ENCODE results near the gene IL11. TPM values are rescaled to one million over a fixed set of nuclear protein-coding genes. Genes with fewer than 3 reads are reported as not detected.

The IL11 gene
- total RNA-seq, 1 donor from 2014 or later, result 1.3 TPM

- DNase-seq (ENCODE audit: low read depth) (peak; percentile 47), FAIRE-seq (no peak)
- H3K36me3 ChIP-seq (ENCODE audit: control insufficient read depth, insufficient read depth, low read length), result peaks cover 19% of the 10 kb centered on the region
- no peaks in the 10 kb centered on the region for H3K27me3 ChIP-seq (ENCODE audit: control insufficient read depth, insufficient read depth, low read length)
- H3K4me3 ChIP-seq (ENCODE audit: low read depth, low read length), result peak overlapping the region; percentile 77
- peak; percentile 22 for TF ChIP-seq CTCF (IDR thresholded peaks at IDR 0.05; ENCODE audit: insufficient read depth, low read length, severe bottlenecking)
Observed at GRCh38 chr19:55383279-55384130, 13.2 kb upstream of the IL11 start.

GRCh38 chr19:55382522-55383054 is 12.3 kb upstream of the IL11 start:
- Histone ChIP-seq H3K27me3 (ENCODE audit: control insufficient read depth, insufficient read depth, low read length) (no peaks in the 10 kb centered on the region), H3K4me3 (ENCODE audit: low read depth, low read length) (no peak overlapping the region), H3K36me3 (ENCODE audit: control insufficient read depth, insufficient read depth, low read length) (peaks cover 12% of the 10 kb centered on the region)
- TF ChIP-seq CTCF (IDR thresholded peaks at IDR 0.05; ENCODE audit: insufficient read depth, low read length, severe bottlenecking), result no peak
- DNase-seq (ENCODE audit: low read depth) (no peak), FAIRE-seq (no peak)

GRCh38 chr19:55382013-55382412 is 11.8 kb upstream of the IL11 start:
- FAIRE-seq (no peak), DNase-seq (ENCODE audit: low read depth) (no peak)
- no peak overlapping the region for H3K4me3 ChIP-seq (ENCODE audit: low read depth, low read length)

GRCh38 chr19:55379174-55379573 is 8.9 kb upstream of the IL11 start:
- no peak for FAIRE-seq

More at GRCh38 chr19:55382013-55382412, 11.8 kb upstream of the IL11 start:
- TF ChIP-seq CTCF (IDR thresholded peaks at IDR 0.05; ENCODE audit: insufficient read depth, low read length, severe bottlenecking), result no peak
- Histone ChIP-seq H3K36me3 (ENCODE audit: control insufficient read depth, insufficient read depth, low read length) (peaks cover 6% of the 10 kb centered on the region), H3K27me3 (ENCODE audit: control insufficient read depth, insufficient read depth, low read length) (no peaks in the 10 kb centered on the region)

GRCh38 chr19:55377356-55378131 is 7.3 kb upstream of the IL11 start:
- H3K4me3 ChIP-seq (ENCODE audit: low read depth, low read length), result no peak overlapping the region
- H3K27me3 ChIP-seq (ENCODE audit: control insufficient read depth, insufficient read depth, low read length), result peaks cover 3% of the 10 kb centered on the region
- H3K36me3 ChIP-seq (ENCODE audit: control insufficient read depth, insufficient read depth, low read length), result no peaks in the 10 kb centered on the region
- FAIRE-seq (no peak), DNase-seq (ENCODE audit: low read depth) (no peak)
- no peak for TF ChIP-seq CTCF (IDR thresholded peaks at IDR 0.05; ENCODE audit: insufficient read depth, low read length, severe bottlenecking)

More at GRCh38 chr19:55379174-55379573, 8.9 kb upstream of the IL11 start:
- Histone ChIP-seq H3K27me3 (ENCODE audit: control insufficient read depth, insufficient read depth, low read length) (peaks cover 3% of the 10 kb centered on the region), H3K36me3 (ENCODE audit: control insufficient read depth, insufficient read depth, low read length) (no peaks in the 10 kb centered on the region), H3K4me3 (ENCODE audit: low read depth, low read length) (no peak overlapping the region)
- no peak for TF ChIP-seq CTCF (IDR thresholded peaks at IDR 0.05; ENCODE audit: insufficient read depth, low read length, severe bottlenecking)
- DNase-seq (ENCODE audit: low read depth), result no peak
